H9 (cell line): ENCODE measurements around the gene PGM2L1. TPM values are rescaled to one million over a fixed set of nuclear protein-coding genes. Genes with fewer than 3 reads are reported as not detected.

Experiments used
- DNase-seq: peaks from one replicate; pipeline ENCODE4 v3.0.0-alpha.2; 2017
- H2AFZ ChIP-seq: one replicate; pipeline ENCODE4 v1.6.1; 2013; ENCODE audit warnings: mild to moderate bottlenecking, low read length, control low read depth, moderate library complexity
- H2AK5ac ChIP-seq: 2 replicates; pipeline ENCODE4 v1.6.1; 2013; ENCODE audit warnings: low read length, control low read depth, mixed read lengths; ENCODE audit not compliant: insufficient read length
- H2BK120ac ChIP-seq: one replicate; pipeline ENCODE4 v1.6.1; 2013; ENCODE audit warnings: low read depth, mild to moderate bottlenecking, low read length, control low read depth, inconsistent platforms; ENCODE audit not compliant: poor library complexity, severe bottlenecking
- H2BK12ac ChIP-seq: 2 replicates; pipeline ENCODE4 v1.6.1; 2013; ENCODE audit warnings: low read length, control low read depth, mixed read lengths, low read depth; ENCODE audit not compliant: insufficient read length
- H2BK15ac ChIP-seq: 2 replicates; pipeline ENCODE4 v1.6.1; 2013; ENCODE audit warnings: low read depth, low read length, control low read depth
- H2BK20ac ChIP-seq: one replicate; pipeline ENCODE4 v1.6.1; 2013; ENCODE audit warnings: low read depth, mild to moderate bottlenecking, low read length, control low read depth, inconsistent platforms; ENCODE audit not compliant: poor library complexity, severe bottlenecking
- H2BK5ac ChIP-seq: 2 replicates; pipeline ENCODE4 v1.6.1; 2013; ENCODE audit warnings: low read length, control low read depth, mixed read lengths; ENCODE audit not compliant: insufficient read length
- H3K14ac ChIP-seq: 2 replicates; pipeline ENCODE4 v1.6.1; 2013; ENCODE audit warnings: low read length, control low read depth; ENCODE audit not compliant: insufficient read depth
- H3K18ac ChIP-seq: 2 replicates; pipeline ENCODE4 v1.6.1; 2013; ENCODE audit warnings: low read depth, mild to moderate bottlenecking, mixed read lengths, low read length, control low read depth; ENCODE audit not compliant: insufficient read length
- H3K23ac ChIP-seq: 2 replicates; pipeline ENCODE4 v1.6.1; 2013; ENCODE audit warnings: low read length, control low read depth, mixed read lengths, low read depth; ENCODE audit not compliant: insufficient read length
- H3K23me2 ChIP-seq: 2 replicates; pipeline ENCODE4 v1.6.1; 2013; ENCODE audit warnings: low read depth, mild to moderate bottlenecking, mixed read lengths, low read length, control low read depth; ENCODE audit not compliant: insufficient read length, poor library complexity, severe bottlenecking
- H3K27ac ChIP-seq: 2 replicates; pipeline ENCODE4 v1.5.1; 2013; ENCODE audit warnings: low read length, control low read depth, mixed read lengths, low read depth; ENCODE audit not compliant: insufficient read length
- H3K27me3 ChIP-seq: 2 replicates; pipeline ENCODE4 v1.6.1; 2013; ENCODE audit warnings: low read length, control low read depth, inconsistent platforms; ENCODE audit not compliant: insufficient read depth
- H3K4ac ChIP-seq: 2 replicates; pipeline ENCODE4 v1.6.1; 2013; ENCODE audit warnings: low read depth, mild to moderate bottlenecking, control low read depth, inconsistent platforms, low read length, moderate library complexity
- H3K4me1 ChIP-seq: 2 replicates; pipeline ENCODE4 v1.6.1; 2013; ENCODE audit warnings: low read length, control low read depth, inconsistent platforms; ENCODE audit not compliant: insufficient read depth
- H3K4me2 ChIP-seq: 2 replicates; pipeline ENCODE4 v1.6.1; 2013; ENCODE audit warnings: low read length, control low read depth, mixed read lengths; ENCODE audit not compliant: insufficient read length, insufficient read depth
- H3K56ac ChIP-seq: 2 replicates; pipeline ENCODE4 v1.6.1; 2013; ENCODE audit warnings: low read depth, mild to moderate bottlenecking, mixed read lengths, low read length, control low read depth; ENCODE audit not compliant: insufficient read length
- H3K79me1 ChIP-seq: 2 replicates; pipeline ENCODE4 v1.6.1; 2013; ENCODE audit warnings: low read depth, mild to moderate bottlenecking, moderate library complexity, low read length, control low read depth, inconsistent platforms; ENCODE audit not compliant: insufficient read depth, poor library complexity, severe bottlenecking
- H3K79me2 ChIP-seq: 2 replicates; pipeline ENCODE4 v1.6.1; 2013; ENCODE audit warnings: low read length, control low read depth, inconsistent platforms; ENCODE audit not compliant: insufficient read depth
- H3K9ac ChIP-seq: 2 replicates; pipeline ENCODE4 v1.6.1; 2013; ENCODE audit warnings: low read length, control low read depth, mixed read lengths; ENCODE audit not compliant: insufficient read length; ENCODE audit errors: extremely low read depth
- H3K9me3 ChIP-seq: one replicate; pipeline ENCODE4 v1.6.1; 2013; ENCODE audit warnings: low read depth, low read length, inconsistent platforms; ENCODE audit not compliant: control insufficient read depth
- H3T11ph ChIP-seq: one replicate; pipeline ENCODE4 v1.6.1; 2013; ENCODE audit warnings: mild to moderate bottlenecking, low read length, control low read depth, inconsistent platforms
- H4K20me1 ChIP-seq: one replicate; pipeline ENCODE4 v1.6.1; 2013; ENCODE audit not compliant: control insufficient read depth, insufficient read length, insufficient read depth
- H4K5ac ChIP-seq: 2 replicates; pipeline ENCODE4 v1.6.1; 2013; ENCODE audit warnings: low read depth, mild to moderate bottlenecking, mixed read lengths, low read length, control low read depth; ENCODE audit not compliant: insufficient read length
- H4K8ac ChIP-seq: replicated peaks from 2 replicates; pipeline ENCODE4 v1.6.1; 2013; ENCODE audit warnings: low read length, control low read depth, mixed read lengths, low read depth; ENCODE audit not compliant: insufficient read length
- H4K91ac ChIP-seq: 2 replicates; pipeline ENCODE4 v1.6.1; 2013; ENCODE audit warnings: low read depth, mild to moderate bottlenecking, moderate library complexity, mixed read lengths, low read length, control low read depth; ENCODE audit not compliant: insufficient read length
- H3K27ac Mint-ChIP-seq, 3 experiments: 2 replicates in 2 of 3; 3 replicates in 1 of 3; pipeline ENCODE4 v1.8.0; 2020 to 2021; ENCODE audit warnings: mixed read lengths in 3 of 3, mild to moderate bottlenecking in 1 of 3, moderate library complexity in 1 of 3
- H3K27me3 Mint-ChIP-seq: 2 replicates; pipeline ENCODE4 v1.8.0; 2021; ENCODE audit warnings: low read depth, mild to moderate bottlenecking, moderate library complexity, mixed read lengths
- H3K36me3 Mint-ChIP-seq, 3 experiments: 2 replicates in 2 of 3; 3 replicates in 1 of 3; pipeline ENCODE4 v1.8.0; 2020 to 2021; ENCODE audit warnings: low read depth in 3 of 3, mixed read lengths in 3 of 3; ENCODE audit not compliant: insufficient read depth in 1 of 3
- H3K4me1 Mint-ChIP-seq, 2 experiments: 2 replicates each; pipeline ENCODE4 v1.8.0; 2020; ENCODE audit warnings: mixed read lengths in 2 of 2
- H3K4me3 Mint-ChIP-seq, 2 experiments: 2 replicates in 1 of 2; 3 replicates in 1 of 2; pipeline ENCODE4 v1.8.0; 2020 to 2021; ENCODE audit warnings: mild to moderate bottlenecking in 2 of 2, mixed read lengths in 2 of 2, moderate library complexity in 1 of 2
- H3K9me3 Mint-ChIP-seq, 2 experiments: 2 replicates in 1 of 2; 3 replicates in 1 of 2; pipeline ENCODE4 v1.8.0; 2020; ENCODE audit warnings: mild to moderate bottlenecking in 2 of 2, mixed read lengths in 2 of 2, moderate library complexity in 1 of 2
- CTCF ChIP-seq: fragments of 200-600 bp; sonication (generic); conservative IDR thresholded peaks from 3 replicates; pipeline ENCODE4 v1.8.0; 2021; ENCODE audit warnings: antibody characterized with exemption, mild to moderate bottlenecking
- WGBS: extraction: QIAGEN DNeasy Blood & Tissue Kit; methylation state at CpG from one replicate; pipeline ENCODE4 v1.1.7; 2013; ENCODE audit warnings: missing lambda C conversion rate, low lambda C conversion rate, mixed read lengths; ENCODE audit not compliant: insufficient read length; ENCODE audit errors: extremely low coverage; 5-methylcytosine and 5-hydroxymethylcytosine counted together
- total RNA-seq: library from RNA; stranded (reverse); gene quantifications from 2 replicates; pipeline ENCODE4 v1.2.1, GENCODE V29; 2021

PGM2L1 gene
- total RNA-seq, 1 experiment from 2014 or later, result 16.9 TPM

- WGBS, result no CpG with 5 or more reads among the region's 7 CpGs
- H2BK20ac ChIP-seq, result no peak overlapping the region
- H3K27me3 ChIP-seq, result no peaks in the 10 kb centered on the region
- H3K14ac ChIP-seq, result no peak overlapping the region
- TF ChIP-seq CTCF, result no peak
- H3K27ac Mint-ChIP-seq, result peak overlapping the region in 1 of 3 experiments; percentile 11; a peak in 1 of 7 replicates
- H2BK120ac ChIP-seq, result no peak overlapping the region
- peaks cover 6 to 7% of the 10 kb centered on the region in 2 experiments; a peak in 4 of 5 replicates for H3K9me3 Mint-ChIP-seq
- H2AK5ac ChIP-seq, result no peak overlapping the region
- H3K9me3 ChIP-seq, result no peaks in the 10 kb centered on the region
- H3K79me1 ChIP-seq, result no peaks in the 10 kb centered on the region
- peaks cover 4 to 22% (median 18%) of the 10 kb centered on the region in 3 experiments; a peak in 6 of 7 replicates for H3K36me3 Mint-ChIP-seq
- H3K4ac ChIP-seq, result no peak overlapping the region
- H3K23me2 ChIP-seq, result no peaks in the 10 kb centered on the region
- no peak overlapping the region for H4K8ac ChIP-seq
- no peak for DNase-seq
- no peaks in the 10 kb centered on the region for H4K20me1 ChIP-seq
- H3K23ac ChIP-seq, result no peak overlapping the region
- H3K9ac ChIP-seq, result no peak overlapping the region
- no peak overlapping the region for H2BK15ac ChIP-seq
- H4K5ac ChIP-seq, result no peak overlapping the region
- no peak overlapping the region for H2AFZ ChIP-seq
- no peak overlapping the region for H3K27ac ChIP-seq
- H3K18ac ChIP-seq, result no peak overlapping the region
- H3T11ph ChIP-seq, result no peak overlapping the region
- no peak overlapping the region for H4K91ac ChIP-seq
- no peak overlapping the region for H2BK5ac ChIP-seq
- no peak overlapping the region for H3K4me2 ChIP-seq
- peaks cover 6 to 8% of the 10 kb centered on the region in 2 experiments; a peak in 3 of 4 replicates for H3K4me1 Mint-ChIP-seq
- peaks cover 4% of the 10 kb centered on the region for H3K27me3 Mint-ChIP-seq
- H3K4me3 Mint-ChIP-seq, result no peak overlapping the region
- no peak overlapping the region for H2BK12ac ChIP-seq
- H3K56ac ChIP-seq, result no peak overlapping the region
- no peaks in the 10 kb centered on the region; the same call in 1 of the 2 replicates for H3K4me1 ChIP-seq
- no peaks in the 10 kb centered on the region; the same call in 1 of the 2 replicates for H3K79me2 ChIP-seq
These were observed 72.3 kb downstream of the PGM2L1 start for GRCh38 chr11:74325649-74326645.
